SU-DHL-6 (cell line): ENCODE results near the gene BICD1.

Source experiments
- H2AFZ ChIP-seq: fragments of 200-600 bp; sonication (generic); 2 replicates; pipeline ENCODE4 v1.6.1; 2014; ENCODE audit warnings: low read depth, mild to moderate bottlenecking, moderate library complexity, mixed read lengths, antibody characterized with exemption, low read length; ENCODE audit not compliant: severe bottlenecking
- H3F3A ChIP-seq: fragments of 200-600 bp; shearing (Covaris generic); 2 replicates; pipeline ENCODE4 v1.6.0; 2016; ENCODE audit warnings: antibody characterized with exemption, mild to moderate bottlenecking; ENCODE audit not compliant: insufficient read depth
- H3K27ac ChIP-seq: fragments of 200-600 bp; sonication (generic); 2 replicates; pipeline ENCODE4 v1.5.1; 2016; ENCODE audit warnings: low read depth, mild to moderate bottlenecking, low read length, moderate library complexity, mixed read lengths
- H3K27me3 ChIP-seq: fragments of 200-600 bp; sonication (generic), shearing (Covaris generic); 2 replicates; pipeline ENCODE4 v1.6.0; 2014; ENCODE audit warnings: mild to moderate bottlenecking, low read length
- H3K36me3 ChIP-seq: fragments of 200-600 bp; sonication (generic); 2 replicates; pipeline ENCODE4 v1.6.1; 2014; ENCODE audit warnings: mild to moderate bottlenecking, low read length, mixed read lengths
- H3K4me2 ChIP-seq: fragments of 300-600, 200-600 bp; shearing (Covaris generic), sonication (generic); 2 replicates; pipeline ENCODE4 v1.6.0; 2014; ENCODE audit warnings: low read length, low read depth, mild to moderate bottlenecking; ENCODE audit not compliant: poor library complexity, severe bottlenecking
- H3K4me3 ChIP-seq: fragments of 200-600 bp; sonication (generic); 2 replicates; pipeline ENCODE4 v1.5.1; 2014; ENCODE audit warnings: antibody characterized with exemption, low read length, mild to moderate bottlenecking, mixed read lengths; ENCODE audit not compliant: insufficient read depth, poor library complexity, severe bottlenecking
- H3K79me2 ChIP-seq: fragments of 200-600 bp; sonication (generic); 2 replicates; pipeline ENCODE4 v1.6.1; 2014; ENCODE audit warnings: mild to moderate bottlenecking, low read length, moderate library complexity; ENCODE audit not compliant: insufficient read depth
- H3K9ac ChIP-seq: fragments of 200-600 bp; sonication (generic); 2 replicates; pipeline ENCODE4 v1.7.0; 2014; ENCODE audit warnings: mild to moderate bottlenecking, low read length
- H3K9me2 ChIP-seq: fragments of 200-600 bp; sonication (generic); replicated peaks from 2 replicates; pipeline ENCODE4 v1.6.1; 2014; ENCODE audit warnings: low read length; ENCODE audit not compliant: insufficient read depth
- H3K9me3 ChIP-seq: fragments of 200-600 bp; sonication (generic); 2 replicates; pipeline ENCODE4 v1.6.1; 2014; ENCODE audit warnings: low read length, mixed read lengths; ENCODE audit not compliant: insufficient read depth
- H4K20me1 ChIP-seq: fragments of 200-600 bp; sonication (generic); 2 replicates; pipeline ENCODE4 v1.6.1; 2014; ENCODE audit warnings: low read depth, mild to moderate bottlenecking, antibody characterized with exemption, low read length, moderate library complexity, mixed read lengths
- CTCF ChIP-seq: fragments of 200-600 bp; sonication (generic); IDR thresholded peaks from one replicate; pipeline ENCODE4 v1.5.1; 2017; ENCODE audit warnings: antibody characterized with exemption, mild to moderate bottlenecking, low read length, moderate library complexity; ENCODE audit not compliant: insufficient read depth, poor library complexity, severe bottlenecking
- EZH2phosphoT487 ChIP-seq: fragments of 200-600 bp; sonication (generic), shearing (Covaris generic); conservative IDR thresholded peaks from 2 replicates; pipeline ENCODE4 v1.6.1; 2018; ENCODE audit warnings: mild to moderate bottlenecking, antibody characterized with exemption, low read length, moderate library complexity, mixed read lengths

BICD1 gene

GRCh38 chr12:32118806-32119205 is 12.2 kb downstream of the BICD1 start:
- no peak overlapping the region for H3K9ac ChIP-seq
- no peaks in the 10 kb centered on the region for H3K9me3 ChIP-seq
- no peaks in the 10 kb centered on the region for H3K9me2 ChIP-seq
- H4K20me1 ChIP-seq = no peaks in the 10 kb centered on the region
- no peaks in the 10 kb centered on the region for H3K27me3 ChIP-seq
- no peaks in the 10 kb centered on the region; the same call in 1 of the 2 replicates for H3F3A ChIP-seq
- H2AFZ ChIP-seq = no peak overlapping the region
- H3K27ac ChIP-seq = no peak overlapping the region
- H3K4me2 ChIP-seq = no peak overlapping the region
- TF ChIP-seq EZH2phosphoT487 (no peak), CTCF (no peak)
- H3K4me3 ChIP-seq = no peak overlapping the region
- no peaks in the 10 kb centered on the region; the same call in 1 of the 2 replicates for H3K36me3 ChIP-seq
- H3K79me2 ChIP-seq = peaks cover 79% of the 10 kb centered on the region

GRCh38 chr12:32120419-32120818 is 13.8 kb downstream of the BICD1 start:
- TF ChIP-seq CTCF (no peak), EZH2phosphoT487 (no peak)
- Histone ChIP-seq H3K4me2 (no peak overlapping the region), H3K9ac (no peak overlapping the region), H3K27ac (no peak overlapping the region), H3K9me3 (no peaks in the 10 kb centered on the region), H3K36me3 (no peaks in the 10 kb centered on the region; the same call in 1 of the 2 replicates), H3K79me2 (peaks cover 79% of the 10 kb centered on the region), H3K9me2 (no peaks in the 10 kb centered on the region), H3K4me3 (no peak overlapping the region), H4K20me1 (no peaks in the 10 kb centered on the region), H3F3A (no peaks in the 10 kb centered on the region), H2AFZ (no peak overlapping the region), H3K27me3 (no peaks in the 10 kb centered on the region)

GRCh38 chr12:32124637-32125036 is 18.0 kb downstream of the BICD1 start:
- TF ChIP-seq CTCF (no peak), EZH2phosphoT487 (no peak)
- no peak overlapping the region for H3K4me2 ChIP-seq
- H3K9me3 ChIP-seq = no peaks in the 10 kb centered on the region
- no peak overlapping the region for H3K27ac ChIP-seq
- no peaks in the 10 kb centered on the region for H3K9me2 ChIP-seq
- H2AFZ ChIP-seq = no peak overlapping the region
- no peaks in the 10 kb centered on the region; the same call in 1 of the 2 replicates for H3K36me3 ChIP-seq
- H3K27me3 ChIP-seq = no peaks in the 10 kb centered on the region
- H3K4me3 ChIP-seq = no peak overlapping the region
- peaks cover 74% of the 10 kb centered on the region for H3K79me2 ChIP-seq
- peaks cover 12% of the 10 kb centered on the region for H3F3A ChIP-seq
- no peaks in the 10 kb centered on the region for H4K20me1 ChIP-seq
- no peak overlapping the region for H3K9ac ChIP-seq
